IPS-18c (cell line): ENCODE data around the gene SLC30A2.

Experiments used
- H3K4me3 ChIP-seq: 2 replicates; pipeline ENCODE4 v1.7.0; 2013; ENCODE audit warnings: low read depth, mild to moderate bottlenecking, low read length, moderate library complexity; ENCODE audit not compliant: insufficient read depth
- H3K9me3 ChIP-seq: one replicate; pipeline ENCODE4 v1.6.1; 2013; ENCODE audit warnings: mild to moderate bottlenecking, low read length, moderate library complexity; ENCODE audit not compliant: control insufficient read depth, insufficient read depth

The SLC30A2 gene

DNA sequence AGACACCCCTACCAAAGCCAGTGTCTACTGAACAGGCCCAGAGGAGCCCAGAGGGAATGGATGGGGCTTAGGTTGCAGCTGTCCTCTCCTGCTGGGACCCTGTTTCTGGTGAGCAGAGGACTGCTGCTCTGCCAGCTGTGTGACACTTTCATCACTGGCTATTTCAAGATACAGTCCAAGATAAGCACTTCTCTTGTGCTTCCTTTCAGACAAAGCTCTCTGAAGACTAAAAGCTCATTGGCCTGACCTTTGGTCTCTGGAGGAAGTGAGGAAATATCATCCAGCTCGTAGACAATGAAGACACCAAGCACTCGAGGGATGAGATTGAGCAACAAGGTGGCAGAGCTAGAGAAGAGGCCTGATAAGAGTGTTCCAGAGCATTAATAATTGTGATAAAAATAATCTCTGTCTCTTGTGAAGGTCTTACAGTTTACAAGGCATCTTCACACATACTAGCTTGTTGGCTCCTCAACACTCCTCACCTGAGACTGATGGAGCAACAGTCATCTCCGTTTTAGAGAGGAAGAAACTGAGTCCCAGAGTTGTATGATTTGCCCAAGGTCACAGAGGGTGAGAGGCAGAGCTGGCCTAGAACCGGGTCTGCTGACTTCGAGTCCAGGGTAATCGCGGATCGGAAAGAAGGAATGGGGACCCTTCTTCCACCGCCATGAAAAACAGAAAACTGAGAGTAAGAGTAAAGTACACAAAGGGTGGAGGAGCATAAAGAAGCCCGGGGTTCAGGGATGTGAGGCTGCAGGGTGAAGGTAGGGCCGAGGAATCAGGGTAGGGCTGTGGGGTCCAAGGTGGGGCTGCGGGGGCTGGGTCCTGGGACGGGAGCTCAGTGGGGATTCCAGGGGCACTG lies 48.7 kb downstream of the SLC30A2 start:
- no peaks in the 10 kb centered on the region for H3K9me3 ChIP-seq
- H3K4me3 ChIP-seq, result peak overlapping the region; percentile 83

DNA sequence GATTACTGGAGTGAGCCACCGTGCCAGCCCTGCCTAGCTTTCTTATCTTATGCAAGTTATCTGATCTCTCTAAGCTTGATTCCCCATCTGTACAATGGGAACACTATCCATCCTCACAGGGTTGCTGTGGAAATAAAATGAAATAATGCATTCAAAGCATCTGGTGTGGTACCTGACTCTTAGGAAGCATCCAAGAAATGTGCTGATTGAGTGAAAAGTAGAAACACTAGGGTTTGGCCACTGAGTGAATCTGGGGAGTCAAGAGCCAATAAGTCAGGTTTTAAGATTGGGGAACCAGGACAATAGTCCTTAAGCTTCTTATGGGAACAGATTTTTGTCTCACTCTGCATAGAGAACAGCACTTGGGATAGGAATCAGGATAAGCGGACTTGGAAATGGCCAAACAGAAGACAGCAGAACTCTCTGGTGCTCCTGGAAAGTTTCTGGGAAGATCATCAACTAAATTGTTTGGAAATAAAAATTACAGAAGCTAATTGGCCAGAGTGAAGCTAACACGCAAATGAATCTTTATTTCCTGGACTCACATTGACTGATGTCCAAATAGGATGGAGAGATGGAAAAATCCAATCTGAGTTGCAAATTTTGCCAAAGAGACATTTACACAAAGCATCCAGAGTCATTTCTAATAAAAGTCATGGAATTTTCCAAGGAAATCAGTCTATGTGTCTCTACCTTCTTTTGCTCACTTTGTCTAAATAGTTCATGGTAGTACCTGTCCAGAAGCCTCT lies 51.3 kb downstream of the SLC30A2 start:
- Histone ChIP-seq H3K4me3 (no peak overlapping the region), H3K9me3 (no peaks in the 10 kb centered on the region)

DNA sequence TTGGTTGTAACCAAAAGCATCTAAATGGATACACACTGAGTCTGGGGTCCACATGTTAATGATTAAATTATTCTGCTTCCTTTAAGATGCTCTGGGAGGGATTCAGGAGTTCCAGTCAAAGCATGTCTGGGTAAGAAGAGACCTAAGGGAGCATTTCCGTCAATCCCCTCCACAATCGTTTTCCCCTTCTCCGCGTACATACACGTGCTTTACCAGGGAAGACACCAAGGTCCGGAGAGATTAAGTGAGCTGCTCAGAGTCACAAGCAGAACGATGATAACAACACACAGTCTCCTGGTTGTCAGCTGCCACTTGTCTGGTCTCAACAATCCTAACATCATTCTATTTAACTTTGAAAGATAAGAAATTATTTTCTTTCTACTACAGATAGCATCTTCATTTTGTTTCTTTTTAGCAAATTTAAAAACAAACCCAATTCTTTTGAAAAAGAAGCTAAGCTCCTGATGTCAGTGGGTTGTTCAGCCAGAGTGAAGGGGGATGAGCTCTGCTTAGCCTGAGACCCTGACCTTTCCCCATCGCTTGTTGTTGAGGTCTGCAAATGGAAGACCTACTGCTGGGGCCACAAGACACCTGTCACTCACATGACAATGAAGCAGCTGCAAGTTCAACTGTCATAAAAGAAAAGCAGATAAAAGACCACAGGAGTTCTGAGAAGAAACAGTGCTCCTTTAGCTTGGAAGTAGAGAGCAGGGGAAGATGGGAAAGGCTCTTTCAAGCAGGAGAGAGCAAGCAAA lies 52.5 kb downstream of the SLC30A2 start:
- H3K9me3 ChIP-seq, result no peaks in the 10 kb centered on the region
- no peak overlapping the region for H3K4me3 ChIP-seq

DNA sequence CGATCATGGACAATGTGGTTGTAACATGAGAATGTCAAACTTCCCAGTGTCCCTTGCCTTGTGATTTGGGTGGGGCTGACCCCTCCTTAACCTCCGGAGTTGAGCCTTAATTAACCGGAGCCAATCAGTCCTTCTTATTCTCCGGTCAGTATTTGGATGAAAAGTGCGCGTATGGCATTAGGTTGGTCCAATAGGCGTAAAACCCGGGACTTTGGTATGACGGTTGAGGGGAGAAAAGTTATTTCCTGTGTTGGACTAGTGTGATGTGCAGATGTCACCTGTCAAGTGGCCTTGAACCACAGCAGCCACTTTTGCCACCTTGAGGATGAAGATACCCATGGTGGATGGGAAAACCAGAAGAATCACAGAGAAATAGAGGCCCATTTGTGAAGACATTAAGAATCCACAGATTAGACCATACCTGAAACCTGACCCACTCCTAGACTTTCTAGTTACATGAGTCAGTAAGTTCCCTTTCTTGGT lies 53.2 kb downstream of the SLC30A2 start:
- H3K9me3 ChIP-seq, result no peaks in the 10 kb centered on the region
- H3K4me3 ChIP-seq, result no peak overlapping the region

DNA sequence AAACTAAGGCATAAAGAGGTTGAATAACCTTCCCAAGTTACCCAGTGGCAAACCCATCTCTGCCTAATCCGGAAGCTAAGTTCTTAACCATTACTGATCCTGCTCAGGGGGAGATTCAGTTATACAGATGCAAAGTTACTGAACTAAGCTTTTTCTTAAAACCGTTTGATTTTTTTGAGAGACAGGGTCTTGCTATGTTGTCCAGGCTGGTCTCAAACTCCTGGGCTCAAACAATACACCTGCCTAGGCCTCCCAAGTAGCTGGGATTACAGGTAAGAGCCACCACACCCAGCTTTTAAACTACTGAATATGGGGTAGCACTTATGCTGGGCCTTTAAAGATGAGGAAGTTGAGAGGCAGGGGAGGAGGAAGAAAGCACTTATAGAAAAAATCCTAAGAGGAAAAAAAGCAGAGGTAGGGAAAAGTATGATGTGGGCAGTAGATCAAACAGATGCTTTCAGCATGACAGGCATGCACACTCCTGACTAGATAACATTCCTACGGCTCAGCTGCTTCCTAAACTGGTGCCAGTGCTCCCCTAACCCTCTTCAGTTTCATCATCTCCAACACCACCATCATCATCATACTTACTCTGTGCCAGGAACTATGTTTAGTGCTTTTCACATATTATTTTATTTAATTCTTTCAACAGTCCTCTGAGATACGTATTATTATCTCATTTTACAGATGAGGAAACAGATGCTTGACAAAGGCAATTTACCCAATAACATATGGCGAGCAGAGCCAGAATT lies 53.8 kb downstream of the SLC30A2 start:
- Histone ChIP-seq H3K9me3 (no peaks in the 10 kb centered on the region), H3K4me3 (no peak overlapping the region)

DNA sequence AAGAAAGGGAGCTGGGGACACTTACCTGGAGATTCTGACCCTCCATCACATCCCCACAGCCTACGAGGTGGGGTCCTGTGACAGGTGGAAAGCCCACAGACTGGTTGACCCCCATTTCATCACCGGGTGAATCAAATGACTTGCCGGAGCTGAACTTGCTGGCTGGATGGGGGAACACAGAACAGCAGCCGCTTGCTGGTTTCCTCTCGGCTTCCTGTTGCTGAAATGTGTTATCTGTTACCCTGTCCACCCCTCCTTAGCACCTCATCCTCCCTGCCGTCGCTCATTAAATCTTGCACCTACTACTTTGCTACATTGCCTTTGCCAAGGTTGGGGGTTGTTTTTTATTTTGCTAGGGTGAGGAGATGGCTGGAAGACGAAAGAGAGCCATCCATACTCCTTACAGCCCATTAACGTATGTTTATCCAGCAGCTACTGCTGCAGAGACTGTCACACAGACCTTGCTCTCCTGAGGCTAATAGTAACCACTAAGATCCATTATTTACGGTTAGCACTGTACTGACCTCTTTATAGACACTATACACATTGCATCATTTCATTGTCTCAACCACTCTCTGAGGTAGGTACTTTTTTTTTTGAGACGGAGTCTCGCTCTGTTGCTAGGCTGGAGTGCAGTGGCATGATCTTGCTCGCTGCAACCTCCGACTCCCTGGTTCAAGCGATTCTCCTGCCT lies 55.1 kb downstream of the SLC30A2 start:
- no peak overlapping the region for H3K4me3 ChIP-seq
- no peaks in the 10 kb centered on the region for H3K9me3 ChIP-seq

DNA sequence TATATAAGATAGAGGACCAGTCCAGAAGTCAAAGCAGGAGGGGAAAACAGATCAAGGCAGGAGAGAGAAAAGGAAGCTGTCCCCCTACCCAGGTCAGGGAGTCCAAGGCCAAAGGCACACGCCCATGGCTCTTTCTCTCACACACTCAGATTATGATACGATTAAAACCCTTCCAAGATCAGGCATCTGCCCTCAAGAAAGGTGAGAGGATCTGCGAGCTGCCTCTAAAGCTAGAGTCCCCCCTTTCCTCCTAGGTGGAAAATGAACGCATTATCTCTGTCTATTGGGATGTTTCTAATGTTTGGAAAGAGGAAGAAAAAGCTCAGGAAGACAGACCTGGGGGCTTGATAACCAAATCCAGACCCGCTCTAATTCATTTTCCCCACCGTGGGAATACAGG lies 55.7 kb downstream of the SLC30A2 start:
- H3K4me3 ChIP-seq, result no peak overlapping the region

DNA sequence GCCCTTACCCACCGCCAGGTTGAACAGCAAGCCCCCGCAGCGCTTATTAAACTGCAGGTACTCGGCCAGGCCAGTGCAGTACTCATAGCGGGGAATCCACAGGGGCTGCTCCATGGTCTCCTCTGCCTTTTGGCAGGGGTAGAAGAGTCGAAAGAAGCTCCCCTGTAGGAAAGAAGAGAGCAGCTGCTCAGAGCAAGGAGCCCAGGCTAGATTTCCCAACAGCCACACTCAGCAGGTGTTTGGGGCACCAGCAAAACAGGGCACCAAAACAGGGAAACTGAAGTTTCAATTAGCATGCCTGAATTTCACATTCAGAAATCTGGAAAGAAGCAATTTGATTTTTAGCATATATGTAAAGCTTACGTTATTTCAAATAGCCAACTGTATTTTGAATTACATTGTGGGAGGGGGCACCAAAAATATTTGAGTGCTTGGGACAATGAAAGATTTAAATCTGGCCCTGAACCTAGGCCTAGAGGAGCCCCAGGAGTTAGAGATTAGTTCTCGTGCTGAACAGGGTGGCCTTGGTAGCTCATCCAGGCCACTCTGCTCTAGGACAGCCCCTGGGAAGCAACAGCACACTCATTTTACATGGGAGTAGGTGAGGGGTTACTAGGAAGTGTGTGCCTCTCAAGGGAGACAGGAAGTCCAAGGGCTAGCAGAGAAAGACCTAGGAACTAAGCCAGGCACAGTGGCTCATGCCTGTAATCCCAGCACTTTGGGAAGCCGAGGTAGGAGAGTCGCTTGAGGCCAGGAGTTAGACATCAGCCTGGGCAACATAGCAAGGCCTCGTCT lies 56.3 kb downstream of the SLC30A2 start:
- Histone ChIP-seq H3K9me3 (no peaks in the 10 kb centered on the region), H3K4me3 (no peak overlapping the region)

More for the DNA sequence above, 55.7 kb downstream of the SLC30A2 start:
- no peaks in the 10 kb centered on the region for H3K9me3 ChIP-seq

DNA sequence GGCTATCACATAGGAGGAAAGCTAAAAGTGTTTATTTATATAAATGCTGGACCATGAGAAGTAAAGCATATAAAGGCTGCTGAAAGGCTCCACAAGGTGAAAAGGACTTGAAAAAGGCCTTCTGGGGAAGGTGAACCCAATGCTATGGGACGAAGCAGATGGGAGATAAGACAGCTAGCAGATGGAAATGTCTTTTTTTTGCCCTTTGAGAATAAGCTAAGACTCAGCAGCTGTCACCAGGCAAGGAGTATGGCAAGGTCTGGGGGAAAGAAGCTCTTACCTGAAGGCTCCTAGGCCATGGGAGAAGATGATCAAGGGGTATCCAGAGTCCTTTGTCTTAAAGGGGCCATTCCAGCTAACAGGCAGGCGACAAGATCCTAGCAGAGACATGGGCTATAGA lies 58.0 kb downstream of the SLC30A2 start:
- Histone ChIP-seq H3K4me3 (no peak overlapping the region), H3K9me3 (no peaks in the 10 kb centered on the region)
